Activated CD4-positive, alpha-beta T cell treated with anti-CD3 and anti-CD28 coated beads, Interleukin-2, amount 10 ng/mL, durations not matched to agents 24 days and 14 days (primary cell): ENCODE data around the gene SHANK3. TPM values are rescaled to one million over a fixed set of nuclear protein-coding genes. Genes with fewer than 3 reads are reported as not detected.

Source experiments
- DNase-seq: peaks from one replicate; pipeline ENCODE4 v3.0.0; 2022
- H3K27ac Mint-ChIP-seq: one replicate; pipeline ENCODE4 v1.8.0; 2022; ENCODE audit warnings: mild to moderate bottlenecking, mixed read lengths
- H3K27me3 Mint-ChIP-seq: one replicate; pipeline ENCODE4 v1.8.0; 2022; ENCODE audit warnings: mixed read lengths
- H3K36me3 Mint-ChIP-seq: one replicate; pipeline ENCODE4 v1.8.0; 2022; ENCODE audit warnings: low read depth, mild to moderate bottlenecking, mixed read lengths
- H3K4me1 Mint-ChIP-seq: one replicate; pipeline ENCODE4 v1.8.0; 2021; ENCODE audit warnings: mixed read lengths
- H3K4me3 Mint-ChIP-seq: one replicate; pipeline ENCODE4 v1.8.0; 2022; ENCODE audit warnings: mild to moderate bottlenecking, moderate library complexity, mixed read lengths
- H3K9me3 Mint-ChIP-seq: one replicate; pipeline ENCODE4 v1.8.0; 2021; ENCODE audit warnings: mixed read lengths
- intact Hi-C: fragments of 100-400 bp; cut with micrococcal nuclease; formaldehyde crosslinking; loops from one replicate; pipeline ENCODE4 v1.15.1; 2023
- total RNA-seq: library from RNA; stranded (reverse); gene quantifications from 2 replicates; pipeline ENCODE4 v1.2.3, GENCODE V29; 2022

SHANK3 gene
- total RNA-seq, 1 donor from 2014 or later = 0.21 TPM

DNA sequence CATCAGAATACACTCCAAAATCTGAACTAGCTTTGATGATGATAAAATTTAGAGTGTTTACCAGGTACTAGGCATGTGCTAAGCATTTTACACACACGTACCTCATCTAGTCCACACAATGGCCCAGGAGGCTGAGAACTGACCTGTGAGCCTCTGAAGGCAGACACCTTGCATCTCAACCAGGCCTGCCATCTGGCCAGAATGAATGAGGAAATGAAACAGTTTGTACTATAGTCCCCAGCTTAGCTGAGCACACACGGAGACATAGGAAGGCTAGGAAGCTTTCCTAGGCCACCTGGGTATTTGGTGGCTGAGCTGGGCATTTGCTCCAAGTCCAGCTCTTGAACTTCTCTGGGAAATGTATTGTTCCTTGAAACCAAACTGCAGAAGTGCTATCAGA, 6.9 kb upstream of the SHANK3 start:
- Mint-ChIP-seq H3K36me3 (no peaks in the 10 kb centered on the region), H3K9me3 (no peaks in the 10 kb centered on the region)
- intact Hi-C loops = no loop called here

DNA sequence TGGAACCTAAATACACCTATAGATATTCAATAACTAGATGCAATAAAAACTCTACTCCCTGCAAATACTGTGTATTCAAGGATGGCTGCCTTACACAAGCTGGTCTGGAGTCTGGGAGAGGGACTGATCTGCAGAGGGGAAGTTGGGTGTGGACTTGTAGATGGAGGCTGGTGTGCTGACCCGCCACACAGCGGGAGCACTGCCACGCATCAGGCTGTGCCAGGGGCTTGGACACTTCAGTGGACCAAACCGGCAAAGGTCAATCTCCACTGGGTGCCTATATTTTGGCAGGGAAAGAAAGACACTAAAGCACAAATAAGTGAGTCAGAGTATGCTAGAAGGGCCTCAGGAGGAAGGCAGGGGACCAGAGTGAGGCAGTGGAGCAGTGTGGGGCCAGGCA, 2.1 kb upstream of the SHANK3 start:
- H3K27me3 Mint-ChIP-seq = peaks cover 45% of the 10 kb centered on the region

More for the DNA sequence above, 6.9 kb upstream of the SHANK3 start:
- H3K4me3 Mint-ChIP-seq = no peak overlapping the region
- H3K4me1 Mint-ChIP-seq = no peaks in the 10 kb centered on the region
- DNase-seq = no peak
- no peak overlapping the region for H3K27ac Mint-ChIP-seq
- H3K27me3 Mint-ChIP-seq = peaks cover 16% of the 10 kb centered on the region

DNA sequence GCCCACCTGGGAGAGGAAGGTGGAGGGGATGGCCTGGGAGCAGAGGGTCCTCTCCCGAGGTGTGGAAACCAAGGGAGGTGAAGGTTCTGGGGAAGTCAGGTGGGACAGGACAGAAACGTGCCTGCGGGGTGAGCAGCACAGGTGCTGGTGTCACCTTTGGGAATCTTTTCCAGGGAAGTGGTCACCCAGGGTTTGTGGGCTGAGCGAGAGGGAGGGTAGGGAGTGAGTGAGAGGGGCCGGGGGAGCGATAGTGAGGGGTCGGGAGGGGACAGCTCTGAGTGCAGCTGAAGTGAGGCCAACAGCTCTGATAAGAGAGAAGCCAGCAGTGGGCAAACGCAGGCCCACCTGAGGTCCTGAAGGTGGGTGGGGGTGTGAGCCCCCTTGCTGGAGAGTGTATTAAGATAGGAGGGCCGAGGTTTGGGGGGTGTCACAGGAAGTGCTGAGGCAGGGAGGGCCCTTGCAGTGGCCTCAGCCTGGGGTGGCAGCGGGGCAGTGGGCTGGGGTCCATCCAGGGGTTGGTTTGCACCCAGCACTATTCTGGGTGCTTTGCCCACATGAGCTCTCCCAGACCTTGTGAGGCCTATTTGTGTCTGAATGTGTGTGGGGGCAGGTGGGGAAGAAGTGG, 1.6 kb upstream of the SHANK3 start:
- Mint-ChIP-seq H3K36me3 (no peaks in the 10 kb centered on the region), H3K27me3 (peaks cover 50% of the 10 kb centered on the region), H3K4me3 (no peak overlapping the region), H3K27ac (no peak overlapping the region), H3K4me1 (peaks cover 5% of the 10 kb centered on the region), H3K9me3 (no peaks in the 10 kb centered on the region)
- DNase-seq = no peak
- intact Hi-C loops = no loop called here

More for the DNA sequence above, 2.1 kb upstream of the SHANK3 start:
- Mint-ChIP-seq H3K4me1 (peaks cover 5% of the 10 kb centered on the region), H3K4me3 (no peak overlapping the region), H3K9me3 (no peaks in the 10 kb centered on the region), H3K36me3 (no peaks in the 10 kb centered on the region), H3K27ac (no peak overlapping the region)
- intact Hi-C loops = no loop called here
- DNase-seq = no peak

DNA sequence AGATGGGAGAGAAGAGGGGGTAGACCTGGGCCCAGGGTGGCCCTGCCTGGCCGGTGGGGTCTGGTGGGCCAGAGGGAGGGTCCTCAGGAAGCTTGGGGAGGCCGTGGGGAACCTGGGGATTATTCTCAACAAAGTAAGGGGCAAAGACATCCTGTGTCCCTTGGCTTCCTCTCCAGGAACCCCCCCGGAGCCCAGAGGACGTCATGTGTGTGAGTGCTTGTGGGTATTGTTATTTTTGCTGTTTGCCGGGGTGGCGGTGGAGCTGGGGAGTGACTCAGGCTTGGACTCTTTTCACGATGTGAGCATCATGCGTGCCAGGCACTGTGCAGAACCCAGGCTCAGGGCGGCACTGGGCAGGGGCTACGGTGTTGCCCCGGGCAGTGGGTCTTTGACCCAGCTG, 982 bp upstream of the SHANK3 start:
- intact Hi-C loops = no loop called here
- Mint-ChIP-seq H3K9me3 (no peaks in the 10 kb centered on the region), H3K4me1 (peaks cover 5% of the 10 kb centered on the region), H3K27ac (no peak overlapping the region), H3K27me3 (peaks cover 54% of the 10 kb centered on the region), H3K36me3 (no peaks in the 10 kb centered on the region), H3K4me3 (no peak overlapping the region)
- peak; percentile 51 for DNase-seq

DNA sequence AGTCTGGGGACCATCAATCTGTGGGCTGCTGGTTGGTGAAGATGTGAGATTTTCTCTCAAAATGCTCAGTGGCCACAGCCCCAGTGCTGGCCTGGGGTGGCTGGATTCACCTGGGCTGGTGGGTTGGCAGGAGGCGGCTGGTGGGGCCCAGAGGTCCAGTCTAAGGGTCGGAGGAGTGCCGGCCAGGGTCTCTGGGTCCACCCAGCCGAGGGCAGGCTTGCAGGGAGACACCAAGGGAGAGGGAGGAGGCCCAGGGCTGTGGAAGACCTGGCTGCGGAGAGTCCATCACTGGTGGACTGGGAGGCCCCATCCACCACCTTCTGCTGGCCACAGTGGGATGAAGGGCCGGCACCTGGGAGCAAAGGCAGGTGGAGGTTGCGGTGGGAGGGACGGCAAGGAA, 582 bp upstream of the SHANK3 start:
- intact Hi-C loops = no loop called here
- Mint-ChIP-seq H3K4me1 (peaks cover 5% of the 10 kb centered on the region), H3K27me3 (peaks cover 54% of the 10 kb centered on the region), H3K4me3 (no peak overlapping the region), H3K36me3 (no peaks in the 10 kb centered on the region), H3K9me3 (no peaks in the 10 kb centered on the region), H3K27ac (no peak overlapping the region)
- peak; percentile 50 for DNase-seq

DNA sequence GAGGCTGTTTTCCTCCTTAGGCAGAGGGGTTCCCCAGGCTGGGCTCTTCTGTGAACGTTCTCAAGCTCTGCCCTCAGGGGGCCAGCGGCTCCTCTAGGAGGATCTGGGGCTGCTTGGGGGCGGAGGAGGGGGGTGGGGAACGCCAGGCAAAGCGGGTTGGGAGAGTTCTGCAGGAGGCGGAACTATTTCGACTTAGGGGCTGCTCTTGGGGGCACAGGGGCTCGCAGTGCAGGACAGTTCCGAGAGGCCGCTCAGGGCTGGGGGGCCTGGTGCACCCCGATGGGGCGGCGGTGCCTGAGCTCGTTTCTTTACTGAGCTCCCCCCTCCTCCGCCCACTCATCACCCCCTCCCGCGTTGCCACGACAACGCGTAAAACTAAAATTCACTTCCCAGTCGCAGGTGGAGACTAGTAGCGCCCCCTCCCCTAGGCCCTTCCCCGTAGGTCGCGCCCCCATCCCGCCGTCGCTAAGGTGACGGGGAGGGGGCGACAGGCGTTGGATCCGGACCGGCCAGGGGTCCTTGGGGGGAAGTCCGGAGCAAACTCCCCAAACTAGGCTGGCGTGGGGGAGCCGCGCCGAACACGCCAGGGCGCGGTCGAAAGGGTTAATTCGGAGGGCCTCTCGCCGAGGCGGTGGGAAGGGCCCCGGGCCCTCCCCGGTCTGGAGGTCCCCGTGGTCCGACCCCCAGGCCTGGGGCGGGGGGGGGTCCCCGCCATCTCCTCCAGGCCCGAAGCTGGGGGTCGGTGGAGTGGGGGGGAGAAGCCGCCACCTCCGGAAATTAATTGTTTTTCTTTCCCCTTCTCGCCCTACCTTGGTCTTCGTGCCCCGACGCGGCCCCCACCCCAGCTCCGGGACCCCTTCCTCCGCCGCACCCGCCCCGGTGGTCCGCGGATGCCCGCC, 857 bp downstream of the SHANK3 start:
- DNase-seq = peak; percentile 61
- peaks cover 5% of the 10 kb centered on the region for H3K4me1 Mint-ChIP-seq
- peak overlapping the region; percentile 59 for H3K4me3 Mint-ChIP-seq
- H3K27me3 Mint-ChIP-seq = peaks cover 47% of the 10 kb centered on the region
- H3K27ac Mint-ChIP-seq = no peak overlapping the region
- intact Hi-C loops = no loop called here
- no peaks in the 10 kb centered on the region for H3K9me3 Mint-ChIP-seq
- H3K36me3 Mint-ChIP-seq = no peaks in the 10 kb centered on the region

DNA sequence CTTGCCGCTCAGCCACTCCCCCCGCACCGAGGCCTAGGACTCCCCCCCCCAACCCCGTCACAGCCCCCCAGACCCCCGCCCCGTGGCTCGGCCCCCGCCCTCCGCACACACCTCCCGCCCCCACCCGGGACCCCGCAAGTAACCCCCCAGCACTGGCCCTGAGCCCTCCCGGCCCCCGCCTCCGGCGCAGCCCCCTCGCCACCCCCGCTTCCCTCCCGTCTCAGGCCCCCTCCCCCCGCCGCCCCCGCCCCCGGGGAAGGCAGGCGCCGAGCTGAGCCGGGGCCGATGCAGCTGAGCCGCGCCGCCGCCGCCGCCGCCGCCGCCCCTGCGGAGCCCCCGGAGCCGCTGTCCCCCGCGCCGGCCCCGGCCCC, 1.5 kb downstream of the SHANK3 start:
- Mint-ChIP-seq H3K27ac (no peak overlapping the region), H3K27me3 (peaks cover 47% of the 10 kb centered on the region), H3K9me3 (no peaks in the 10 kb centered on the region), H3K4me3 (no peak overlapping the region), H3K4me1 (peaks cover 5% of the 10 kb centered on the region), H3K36me3 (no peaks in the 10 kb centered on the region)
- intact Hi-C loops = no loop called here
- DNase-seq = no peak

DNA sequence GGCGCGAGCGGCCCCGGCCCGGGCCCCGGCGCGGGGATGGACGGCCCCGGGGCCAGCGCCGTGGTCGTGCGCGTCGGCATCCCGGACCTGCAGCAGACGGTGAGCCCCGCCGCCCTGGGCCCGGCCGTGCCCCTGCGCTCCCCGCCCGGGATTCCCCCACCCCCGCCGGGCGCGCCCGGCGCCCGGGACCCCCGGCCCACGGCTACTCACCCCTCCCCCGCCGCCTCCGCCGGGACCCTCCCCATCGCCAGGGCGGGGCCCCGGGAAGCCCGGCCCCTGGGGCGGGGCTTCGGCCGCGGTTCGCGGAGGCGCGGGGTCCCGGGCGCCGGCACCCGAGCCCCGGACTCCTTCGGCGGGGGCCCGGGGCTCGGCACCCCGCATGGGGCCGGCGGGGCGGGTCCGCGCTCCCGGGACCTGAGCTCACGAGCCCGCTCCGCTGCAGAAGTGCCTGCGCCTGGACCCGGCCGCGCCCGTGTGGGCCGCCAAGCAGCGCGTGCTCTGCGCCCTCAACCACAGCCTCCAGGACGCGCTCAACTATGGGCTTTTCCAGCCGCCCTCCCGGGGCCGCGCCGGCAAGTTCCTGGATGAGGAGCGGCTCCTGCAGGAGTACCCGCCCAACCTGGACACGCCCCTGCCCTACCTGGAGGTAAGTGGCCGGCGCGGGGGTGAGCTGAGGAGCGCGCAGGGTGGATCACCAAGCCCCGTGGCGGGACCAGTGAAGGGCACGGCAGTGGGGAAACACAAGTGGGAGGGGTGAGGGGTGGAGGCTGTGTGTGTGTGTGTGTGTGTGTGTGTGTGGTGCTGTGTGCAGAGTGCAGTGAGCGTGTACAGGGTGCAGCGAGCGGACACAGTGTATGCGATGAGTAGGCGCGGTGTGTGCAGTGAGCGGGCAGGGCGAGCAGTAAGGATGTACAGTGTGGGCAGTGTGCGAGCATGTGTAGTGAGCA, 2.3 kb downstream of the SHANK3 start:
- no peaks in the 10 kb centered on the region for H3K9me3 Mint-ChIP-seq
- no peak overlapping the region for H3K27ac Mint-ChIP-seq
- peak overlapping the region; percentile 5 for H3K4me3 Mint-ChIP-seq
- peaks cover 47% of the 10 kb centered on the region for H3K27me3 Mint-ChIP-seq
- intact Hi-C loops = no loop called here
- no peaks in the 10 kb centered on the region for H3K36me3 Mint-ChIP-seq
- peak; percentile 66 for DNase-seq
- H3K4me1 Mint-ChIP-seq = peaks cover 5% of the 10 kb centered on the region

DNA sequence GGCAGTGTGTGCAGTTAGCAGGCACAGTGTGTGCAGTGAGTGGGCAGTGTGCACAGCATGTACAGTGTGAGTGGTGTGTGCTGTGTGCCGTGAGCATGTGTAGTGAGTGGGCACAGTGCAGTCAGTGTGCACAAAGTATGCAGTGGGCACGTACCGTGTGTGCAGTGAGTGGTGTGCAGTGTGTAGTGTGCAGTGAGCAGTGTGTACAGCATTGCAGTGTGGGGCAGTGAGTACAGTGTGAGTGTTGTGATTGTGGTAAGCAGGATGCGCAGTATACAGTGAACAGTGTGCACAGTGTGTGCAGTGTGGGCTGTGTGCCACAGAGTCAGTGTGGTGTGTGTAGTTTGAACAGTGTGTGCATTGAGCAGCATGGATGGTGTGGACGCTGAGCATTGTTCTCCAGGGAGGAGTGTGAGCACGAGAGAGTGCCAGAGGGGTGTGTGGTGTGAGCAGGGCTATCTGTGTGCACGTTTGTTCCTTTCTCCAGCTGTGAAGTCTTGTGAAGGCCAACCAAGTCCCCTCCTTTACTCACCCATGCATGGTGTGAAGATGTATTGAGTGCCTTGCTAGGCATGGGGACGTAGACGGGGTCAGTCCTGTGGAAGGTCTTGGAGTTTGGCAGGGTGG, 3.0 kb downstream of the SHANK3 start:
- Mint-ChIP-seq H3K9me3 (no peaks in the 10 kb centered on the region), H3K4me3 (peak overlapping the region; percentile 5), H3K27ac (no peak overlapping the region), H3K4me1 (peaks cover 5% of the 10 kb centered on the region), H3K27me3 (peaks cover 44% of the 10 kb centered on the region), H3K36me3 (no peaks in the 10 kb centered on the region)
- intact Hi-C loops = no loop called here
- no peak for DNase-seq

DNA sequence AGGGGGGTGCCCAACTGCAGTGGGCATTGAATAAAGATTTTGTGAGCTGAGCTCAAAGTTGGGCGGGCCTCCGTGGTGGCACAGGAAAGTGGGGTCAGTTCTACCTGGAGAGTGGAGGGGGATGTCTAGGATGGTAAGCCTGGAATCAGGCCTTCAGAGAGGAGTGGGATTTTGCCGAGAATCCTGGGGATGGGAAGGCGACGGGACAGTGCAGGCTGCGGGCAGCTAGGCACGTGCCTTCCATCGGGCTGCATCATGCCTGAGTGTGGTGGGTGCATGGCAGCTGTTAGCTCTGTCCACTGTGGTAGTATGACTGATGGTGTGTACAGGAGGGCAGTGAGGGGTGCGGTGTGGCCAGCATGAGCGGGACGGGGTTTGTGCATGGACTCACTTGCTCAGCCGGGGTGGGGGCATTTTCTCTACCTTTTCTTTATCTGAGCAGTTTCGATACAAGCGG, 3.6 kb downstream of the SHANK3 start:
- DNase-seq = no peak
- Mint-ChIP-seq H3K36me3 (no peaks in the 10 kb centered on the region), H3K27me3 (peaks cover 38% of the 10 kb centered on the region), H3K9me3 (no peaks in the 10 kb centered on the region), H3K27ac (no peak overlapping the region), H3K4me1 (peaks cover 5% of the 10 kb centered on the region), H3K4me3 (peak overlapping the region; percentile 5)
- intact Hi-C loops = no loop called here

DNA sequence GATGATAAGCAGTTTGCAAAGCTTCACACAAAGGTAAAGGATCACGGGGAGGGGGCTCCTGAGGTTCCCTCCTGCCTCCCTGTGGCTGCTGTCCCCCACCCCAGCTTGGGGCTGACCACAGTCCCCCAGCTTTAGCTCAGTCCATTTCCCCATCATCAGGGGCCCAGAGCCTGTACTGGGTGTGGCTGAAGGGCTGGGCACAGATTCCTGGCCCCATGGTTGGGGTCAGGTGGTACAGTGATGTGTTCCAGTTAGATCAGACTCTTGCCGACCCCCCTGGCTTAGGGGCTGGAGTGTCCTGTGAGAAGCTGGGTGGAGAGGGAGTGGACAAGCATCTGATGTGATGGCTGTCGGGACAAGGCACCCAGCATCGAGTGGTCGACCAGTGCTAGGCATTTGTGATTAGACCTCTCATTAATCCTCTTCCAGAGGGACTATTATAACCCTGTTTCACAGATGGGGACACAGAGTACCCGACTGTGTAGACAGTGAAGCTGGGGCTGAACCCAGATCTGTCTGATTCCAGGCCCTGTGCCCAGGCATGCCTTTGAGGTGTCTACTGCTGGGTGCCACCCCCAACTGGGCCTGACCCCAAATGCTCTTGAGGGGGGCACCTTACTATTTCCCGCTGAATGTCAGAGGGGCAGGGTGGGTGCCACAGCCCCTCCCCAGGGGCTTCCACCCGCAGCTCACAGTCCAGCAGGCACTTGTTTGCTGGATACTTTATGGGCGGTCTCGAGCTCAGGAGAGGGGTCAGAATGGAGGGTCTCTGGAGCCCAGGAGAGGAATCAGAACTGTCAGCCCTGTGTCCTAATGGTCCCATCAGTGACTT, 4.3 kb downstream of the SHANK3 start:
- Mint-ChIP-seq H3K9me3 (no peaks in the 10 kb centered on the region), H3K4me3 (no peak overlapping the region), H3K4me1 (peaks cover 5% of the 10 kb centered on the region), H3K36me3 (no peaks in the 10 kb centered on the region), H3K27ac (no peak overlapping the region), H3K27me3 (peaks cover 32% of the 10 kb centered on the region)
- intact Hi-C loops = no loop called here
- no peak for DNase-seq

DNA sequence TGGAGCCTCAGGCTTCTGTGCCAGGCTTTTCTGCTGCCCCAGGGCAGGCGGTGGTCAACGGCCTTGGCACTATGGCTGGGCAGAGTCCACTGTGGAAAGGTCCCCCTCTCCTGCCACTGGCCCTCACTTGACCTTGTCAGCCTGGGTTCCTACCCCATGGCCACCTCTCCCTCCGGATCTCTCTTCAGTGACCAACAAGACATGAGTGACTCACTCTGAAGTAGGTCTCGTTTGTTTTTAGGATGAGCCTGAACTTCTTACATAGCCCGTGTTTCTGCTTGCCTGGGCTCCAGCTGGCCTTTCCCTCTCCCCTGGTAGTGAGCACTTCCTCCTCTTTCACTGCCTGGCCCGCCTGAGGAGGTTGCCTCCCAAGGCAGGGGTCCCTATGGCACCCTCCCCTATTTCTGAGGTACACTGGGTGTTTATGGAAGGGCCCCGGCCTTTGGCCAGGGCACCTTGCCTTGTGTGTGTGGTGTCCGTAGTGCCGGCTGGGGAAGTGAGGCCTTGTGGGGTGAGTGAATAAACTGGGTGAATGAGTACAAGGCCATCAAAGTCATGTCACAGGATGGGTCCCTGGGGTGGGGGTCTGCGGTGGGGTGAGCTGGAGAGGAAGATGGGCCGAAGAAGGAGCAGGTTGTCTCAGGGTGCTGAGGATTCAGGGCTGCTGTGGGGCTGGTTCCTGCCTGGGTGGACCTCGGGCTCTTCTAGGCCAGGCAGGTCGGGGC, 5.0 kb downstream of the SHANK3 start:
- H3K27me3 Mint-ChIP-seq = peaks cover 25% of the 10 kb centered on the region
- no peaks in the 10 kb centered on the region for H3K36me3 Mint-ChIP-seq
- DNase-seq = no peak
- H3K4me1 Mint-ChIP-seq = peaks cover 4% of the 10 kb centered on the region
- no peak overlapping the region for H3K27ac Mint-ChIP-seq
- no peak overlapping the region for H3K4me3 Mint-ChIP-seq
- no peaks in the 10 kb centered on the region for H3K9me3 Mint-ChIP-seq
- intact Hi-C loops = no loop called here
